HEK293 (cell line): Measurements from ENCODE around the gene LSP1.

Experiments used
- CTCF ChIA-PET: fragments of 350-600 bp; formaldehyde crosslinking; extraction: SDS; loops from one replicate; lab custom pipeline; 2021; ENCODE audit warnings: antibody characterized with exemption; lab: Yijun Ruan, JAX
- POLR2A ChIA-PET: fragments of 300-600 bp; formaldehyde crosslinking; extraction: SDS; loops from one replicate; lab custom pipeline; 2020; ENCODE audit warnings: antibody characterized with exemption, inconsistent platforms; lab: Yijun Ruan, JAX
- H3K27ac ChIP-seq: fragments of 200-500 bp; sonication (Bioruptor generic); 2 replicates; pipeline ENCODE4 v1.5.1; 2014; ENCODE audit warnings: low read depth, low read length, control low read depth, inconsistent platforms; ENCODE audit errors: extremely low read depth
- H3K36me3 ChIP-seq, 2 experiments: fragments of 200-500 bp in 1 of 2; sonication (Bioruptor generic) in 1 of 2; 1 replicate in 1 of 2; 2 replicates in 1 of 2; pipeline ENCODE4 v1.5.1; 2014 to 2017; ENCODE audit warnings: inconsistent platforms in 2 of 2, low read length in 2 of 2; ENCODE audit not compliant: control insufficient read depth in 2 of 2, insufficient read depth in 1 of 2
- H3K4me1 ChIP-seq: fragments of 200-500 bp; sonication (Bioruptor generic); 2 replicates; pipeline ENCODE4 v1.5.1; 2014; ENCODE audit warnings: mild to moderate bottlenecking, low read length, inconsistent platforms; ENCODE audit not compliant: control insufficient read depth, insufficient read depth
- H3K4me3 ChIP-seq: 2 replicates; pipeline ENCODE4 v1.5.1; 2011; ENCODE audit warnings: low read depth, mild to moderate bottlenecking, control low read depth, low read length, moderate library complexity
- H3K9me3 ChIP-seq: fragments of 200-500 bp; sonication (Bioruptor generic); 2 replicates; pipeline ENCODE4 v1.5.1; 2014; ENCODE audit warnings: low read depth, low read length, inconsistent platforms; ENCODE audit not compliant: control insufficient read depth, insufficient read depth
- ATF2 ChIP-seq: fragments of 450-650 bp; formaldehyde crosslinking; IDR thresholded peaks from 2 replicates; pipeline ENCODE4 v1.5.1; 2016; ENCODE audit warnings: missing biosample characterization, missing genetic modification characterization, low read depth
- HOXD13 ChIP-seq: sonication (generic); formaldehyde crosslinking; IDR thresholded peaks from 2 replicates; pipeline ENCODE4 v1.8.0; 2022; ENCODE audit warnings: missing genetic modification reagents, borderline replicate concordance
- KLF9 ChIP-seq: fragments of 450-650 bp; formaldehyde crosslinking; IDR thresholded peaks from 2 replicates; pipeline ENCODE4 v1.5.1; 2016; ENCODE audit warnings: missing biosample characterization, missing genetic modification characterization, low read depth
- OVOL3 ChIP-seq: fragments of 450-650 bp; formaldehyde crosslinking; IDR thresholded peaks from 2 replicates; pipeline ENCODE4 v1.5.1; 2016; ENCODE audit warnings: missing biosample characterization, missing genetic modification characterization
- PBX3 ChIP-seq: sonication (generic); formaldehyde crosslinking; IDR thresholded peaks from 2 replicates; pipeline ENCODE4 v1.8.1; 2022; ENCODE audit warnings: mild to moderate bottlenecking, moderate library complexity, missing genetic modification reagents
- PRDM1 ChIP-seq: fragments of 450-650 bp; formaldehyde crosslinking; IDR thresholded peaks from 2 replicates; pipeline ENCODE4; 2016; ENCODE audit warnings: missing biosample characterization, missing genetic modification characterization
- PRDM4 ChIP-seq: fragments of 450-650 bp; formaldehyde crosslinking; IDR thresholded peaks from 2 replicates; pipeline ENCODE4 v1.5.1; 2017; ENCODE audit warnings: missing biosample characterization, missing genetic modification characterization
- SETDB1 ChIP-seq: IDR thresholded peaks from one replicate; pipeline ENCODE4 v1.6.1; 2017; ENCODE audit warnings: mild to moderate bottlenecking, low read length, moderate library complexity, mixed read lengths; ENCODE audit not compliant: insufficient read length
- ZBTB6 ChIP-seq: fragments of 450-650 bp; formaldehyde crosslinking; IDR thresholded peaks from 2 replicates; pipeline ENCODE4 v1.5.1; 2017; ENCODE audit warnings: missing biosample characterization, missing genetic modification characterization
- ZNF112 ChIP-seq: fragments of 450-650 bp; formaldehyde crosslinking; IDR thresholded peaks from 2 replicates; pipeline ENCODE4 v1.5.0; 2017; ENCODE audit warnings: missing biosample characterization, missing genetic modification characterization
- ZNF114 ChIP-seq: fragments of 450-650 bp; formaldehyde crosslinking; IDR thresholded peaks from 2 replicates; pipeline ENCODE4 v1.5.0; 2017; ENCODE audit warnings: missing biosample characterization, missing genetic modification characterization
- ZNF223 ChIP-seq: fragments of 450-650 bp; formaldehyde crosslinking; IDR thresholded peaks from 2 replicates; pipeline ENCODE4 v1.5.1; 2016; ENCODE audit warnings: missing biosample characterization, missing genetic modification characterization
- ZNF23 ChIP-seq: fragments of 450-650 bp; formaldehyde crosslinking; IDR thresholded peaks from 2 replicates; pipeline ENCODE4 v1.5.1; 2016; ENCODE audit warnings: missing biosample characterization, missing genetic modification characterization, borderline replicate concordance
- ZNF26 ChIP-seq: fragments of 450-650 bp; formaldehyde crosslinking; IDR thresholded peaks from 2 replicates; pipeline ENCODE4 v1.5.1; 2016; ENCODE audit warnings: missing biosample characterization, missing genetic modification characterization
- ZNF354C ChIP-seq: fragments of 450-650 bp; formaldehyde crosslinking; IDR thresholded peaks from 2 replicates; pipeline ENCODE4 v1.5.1; 2016; ENCODE audit warnings: missing biosample characterization, missing genetic modification characterization, low read depth, borderline replicate concordance
- ZNF398 ChIP-seq: fragments of 450-650 bp; formaldehyde crosslinking; IDR thresholded peaks from 2 replicates; pipeline ENCODE4 v1.5.1; 2017; ENCODE audit warnings: missing biosample characterization, missing genetic modification characterization
- ZNF548 ChIP-seq: fragments of 450-650 bp; formaldehyde crosslinking; IDR thresholded peaks from 2 replicates; pipeline ENCODE4 v1.5.1; 2016; ENCODE audit warnings: missing biosample characterization, missing genetic modification characterization
- ZNF549 ChIP-seq: fragments of 450-650 bp; IDR thresholded peaks from 2 replicates; pipeline ENCODE4 v1.5.1; 2018; ENCODE audit warnings: missing biosample characterization, missing genetic modification characterization, mild to moderate bottlenecking, inconsistent platforms, moderate library complexity
- ZNF645 ChIP-seq: fragments of 450-650 bp; formaldehyde crosslinking; IDR thresholded peaks from 2 replicates; pipeline ENCODE4; 2016; ENCODE audit warnings: missing biosample characterization, missing genetic modification characterization
- ZNF654 ChIP-seq: fragments of 450-650 bp; formaldehyde crosslinking; IDR thresholded peaks from 2 replicates; pipeline ENCODE4 v1.5.1; 2016; ENCODE audit warnings: low read depth, missing biosample characterization, missing genetic modification characterization
- ZNF664 ChIP-seq: fragments of 450-650 bp; formaldehyde crosslinking; IDR thresholded peaks from 2 replicates; pipeline ENCODE4 v1.5.1; 2016; ENCODE audit warnings: missing biosample characterization, missing genetic modification characterization
- ZNF843 ChIP-seq: fragments of 450-650 bp; formaldehyde crosslinking; IDR thresholded peaks from 2 replicates; pipeline ENCODE4 v1.5.1; 2016; ENCODE audit warnings: missing biosample characterization, missing genetic modification characterization

LSP1 gene

GRCh38 chr11:1899090-1899489 lies 46.2 kb downstream of the LSP1 start:
- Histone ChIP-seq H3K36me3 (no peaks in the 10 kb centered on the region), H3K4me3 (no peak overlapping the region), H3K9me3 (no peaks in the 10 kb centered on the region), H3K27ac (no peak overlapping the region), H3K4me1 (no peaks in the 10 kb centered on the region)
- CTCF ChIA-PET = interaction anchor here (0.7 to 1.3 kb wide), 3 partner anchors 17 to 43 kb away, joined by 3 read pairs; no protein-coding TSS in a partner anchor
- TF ChIP-seq ZNF645 (no peak), SETDB1 (no peak)
- TF ChIP-seq, all 188 proteins: peak for 0
- POLR2A ChIA-PET = no interaction called here

- Histone ChIP-seq H3K36me3 (no peaks in the 10 kb centered on the region), H3K27ac (no peak overlapping the region), H3K9me3 (no peaks in the 10 kb centered on the region), H3K4me3 (no peak overlapping the region)
- CTCF ChIA-PET = interaction anchor here (0.6 to 0.7 kb wide), 3 partner anchors 10 to 100 kb away, joined by 3 read pairs; no protein-coding TSS in a partner anchor
- TF ChIP-seq PRDM4 (tag by site-specific recombination) (no peak), PBX3 (no peak), HOXD13 (CRISPR knock-in tag) (no peak), ZNF549 (tag by site-specific recombination) (no peak), ZNF114 (no peak), OVOL3 (tag by site-specific recombination) (no peak), ZNF112 (tag by site-specific recombination) (no peak), ZNF354C (no peak), ZNF664 (no peak), ZNF23 (tag by site-specific recombination) (no peak), PRDM1 (tag by site-specific recombination) (no peak), ZNF26 (no peak)
- TF ChIP-seq, all 188 proteins: peak for 0
- H3K4me1 ChIP-seq = no peaks in the 10 kb centered on the region
- POLR2A ChIA-PET = interaction anchor here (0.6 kb wide), 1 partner anchor 49 kb away, joined by 3 read pairs; no protein-coding TSS in a partner anchor
These were observed 46.8 kb downstream of the LSP1 start for GRCh38 chr11:1899686-1900085.

- Histone ChIP-seq H3K4me3 (no peak overlapping the region), H3K27ac (no peak overlapping the region), H3K9me3 (no peaks in the 10 kb centered on the region), H3K4me1 (no peaks in the 10 kb centered on the region), H3K36me3 (no peaks in the 10 kb centered on the region)
- ChIA-PET POLR2A (no interaction called here), CTCF (interaction anchor here (0.5 to 1.4 kb wide), 6 partner anchors 24 to 439 kb away, joined by 3 to 6 read pairs (median 3); no protein-coding TSS in a partner anchor)
- TF ChIP-seq ATF2 (tag by site-specific recombination) (no peak), ZBTB6 (tag by site-specific recombination) (no peak), OVOL3 (tag by site-specific recombination) (no peak), ZNF398 (no peak), ZNF548 (tag by site-specific recombination) (no peak), ZNF654 (tag by site-specific recombination) (no peak), ZNF223 (tag by site-specific recombination) (no peak), ZNF843 (tag by site-specific recombination) (no peak), KLF9 (tag by site-specific recombination) (no peak)
These were observed 53.3 kb downstream of the LSP1 start for GRCh38 chr11:1906181-1906580.
